GM11168 (cell line): ENCODE results near the gene TEDDM1.

Experiments used
- in situ Hi-C: fragments of 300-500 bp; cut with MboI; formaldehyde crosslinking; loops from one replicate; pipeline ENCODE4 v1.12.0; 2022; ENCODE audit warnings: low sequenced_read_pairs; ENCODE audit not compliant: unreplicated experiment

The TEDDM1 gene

GRCh38 chr1:182408435-182409075 is 8.1 kb upstream of the TEDDM1 start:
- in situ Hi-C loops, result no loop called here

DNA sequence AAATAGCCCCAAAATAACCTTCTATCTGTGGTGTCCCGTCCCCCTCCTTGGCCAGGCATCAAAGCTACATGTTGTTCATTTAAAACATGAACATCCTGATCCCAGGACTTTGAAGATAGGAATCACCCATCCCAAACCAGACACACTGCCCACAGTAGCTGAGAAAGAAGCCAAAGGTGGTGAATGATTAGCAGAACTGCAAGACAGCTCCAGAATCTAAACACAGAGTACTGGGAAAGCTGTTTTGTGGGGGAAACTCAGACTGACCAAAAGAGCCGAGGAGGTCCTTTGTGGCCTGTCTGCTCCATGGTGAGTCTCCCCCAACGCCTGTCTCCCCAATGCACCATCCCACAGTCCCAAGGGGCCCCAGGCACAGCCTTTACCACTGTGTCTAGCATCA is 7.3 kb upstream of the TEDDM1 start:
- in situ Hi-C loops, result no loop called here

DNA sequence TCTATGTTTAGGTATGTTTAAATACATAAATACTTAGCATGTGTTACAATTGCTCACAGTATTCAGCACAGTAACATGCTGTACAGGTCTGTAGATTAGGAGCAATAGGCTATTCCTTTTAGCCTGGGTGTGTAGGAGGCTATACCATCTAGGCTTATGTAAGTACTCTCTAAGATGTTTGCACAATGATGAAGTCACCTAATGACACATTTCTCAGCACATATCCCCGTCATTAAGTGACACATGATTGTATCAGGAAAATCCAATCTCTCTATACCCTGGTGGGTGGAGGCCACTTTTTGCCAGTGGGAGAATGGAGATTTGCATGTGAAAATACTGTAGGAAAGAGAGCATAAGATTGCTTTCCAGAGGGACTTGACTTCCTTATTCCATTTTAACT is 5.5 kb upstream of the TEDDM1 start:
- in situ Hi-C loops, result no loop called here

DNA sequence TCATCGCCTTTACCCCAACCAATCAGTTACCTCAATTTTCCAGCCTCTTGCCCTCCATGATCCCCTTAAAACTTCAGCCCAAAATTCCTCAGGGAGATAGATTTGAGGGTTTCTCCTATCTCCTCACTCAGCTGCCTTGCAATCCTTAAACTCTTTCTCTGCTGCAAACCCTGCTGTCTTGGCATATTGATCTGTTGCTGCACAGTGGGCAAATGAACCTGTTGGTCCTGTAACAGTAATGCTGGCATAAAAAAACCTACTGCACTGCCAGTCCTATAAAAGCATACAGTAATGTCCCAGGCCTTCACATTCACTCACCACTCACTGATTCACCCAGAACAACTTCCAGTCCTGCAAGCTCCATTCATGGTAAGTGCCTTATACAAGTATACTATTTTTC is 5.1 kb upstream of the TEDDM1 start:
- in situ Hi-C loops, result no loop called here

DNA sequence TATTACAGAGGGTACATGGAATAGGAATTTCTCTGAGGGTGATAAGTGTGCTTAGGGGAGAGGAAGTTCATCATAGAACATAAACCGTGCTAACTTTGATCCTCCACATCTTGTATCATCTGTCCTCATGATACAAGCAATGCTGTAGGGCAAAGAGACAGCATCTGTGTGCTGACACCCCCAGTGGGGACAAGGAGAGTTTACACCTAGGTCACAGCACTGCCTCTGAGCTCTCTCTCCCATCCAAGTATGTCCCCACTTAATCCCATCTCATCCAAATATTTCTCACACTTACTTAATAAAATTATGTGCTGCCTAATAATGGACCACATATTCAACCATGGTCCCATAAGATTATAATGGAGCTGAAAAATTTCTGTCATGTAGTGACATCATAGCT is 4.3 kb upstream of the TEDDM1 start:
- in situ Hi-C loops, result no loop called here

DNA sequence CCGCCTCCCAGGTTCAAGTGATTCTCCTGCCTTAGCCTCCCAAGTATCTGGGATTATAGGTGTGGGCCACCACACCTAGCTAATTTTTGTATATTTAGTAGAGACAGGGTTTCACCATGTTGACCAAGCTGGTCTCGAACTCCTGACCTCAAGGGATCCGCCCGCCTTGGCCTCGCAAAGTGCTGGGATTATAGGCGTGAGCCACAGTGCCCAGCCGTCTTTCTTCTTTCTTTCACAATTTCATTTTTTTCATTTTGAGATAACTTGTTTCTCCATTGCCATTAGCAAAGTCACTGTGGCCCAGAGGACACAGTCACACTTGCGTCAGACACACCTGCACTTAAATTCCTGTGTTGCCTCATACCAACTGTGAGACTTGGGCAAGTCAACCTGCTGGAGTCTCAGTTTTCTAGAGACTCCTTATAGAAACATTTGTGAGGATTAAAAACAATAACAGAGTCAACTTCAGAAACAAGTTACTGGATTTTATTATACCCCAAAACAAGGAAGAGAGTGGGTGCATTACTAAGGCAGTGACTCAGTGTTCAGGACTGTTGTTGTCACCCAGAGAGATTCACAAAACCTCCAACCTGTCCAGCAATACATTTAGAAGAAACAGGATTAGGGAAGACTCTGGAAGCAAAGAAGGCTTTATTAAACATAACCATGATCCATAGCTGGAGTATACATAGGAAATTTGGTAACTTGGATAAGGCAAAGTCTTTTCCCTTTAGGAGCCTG is 2.6 kb downstream of the TEDDM1 start:
- in situ Hi-C loops, result loop anchor here (5.0 kb wide), 1 partner anchor 256 kb away; no protein-coding TSS in a partner anchor

- in situ Hi-C loops, result loop anchor here (5.0 kb wide), 1 partner anchor 254 kb away; no protein-coding TSS in a partner anchor
These were observed 4.6 kb downstream of the TEDDM1 start for GRCh38 chr1:182395906-182396305.

DNA sequence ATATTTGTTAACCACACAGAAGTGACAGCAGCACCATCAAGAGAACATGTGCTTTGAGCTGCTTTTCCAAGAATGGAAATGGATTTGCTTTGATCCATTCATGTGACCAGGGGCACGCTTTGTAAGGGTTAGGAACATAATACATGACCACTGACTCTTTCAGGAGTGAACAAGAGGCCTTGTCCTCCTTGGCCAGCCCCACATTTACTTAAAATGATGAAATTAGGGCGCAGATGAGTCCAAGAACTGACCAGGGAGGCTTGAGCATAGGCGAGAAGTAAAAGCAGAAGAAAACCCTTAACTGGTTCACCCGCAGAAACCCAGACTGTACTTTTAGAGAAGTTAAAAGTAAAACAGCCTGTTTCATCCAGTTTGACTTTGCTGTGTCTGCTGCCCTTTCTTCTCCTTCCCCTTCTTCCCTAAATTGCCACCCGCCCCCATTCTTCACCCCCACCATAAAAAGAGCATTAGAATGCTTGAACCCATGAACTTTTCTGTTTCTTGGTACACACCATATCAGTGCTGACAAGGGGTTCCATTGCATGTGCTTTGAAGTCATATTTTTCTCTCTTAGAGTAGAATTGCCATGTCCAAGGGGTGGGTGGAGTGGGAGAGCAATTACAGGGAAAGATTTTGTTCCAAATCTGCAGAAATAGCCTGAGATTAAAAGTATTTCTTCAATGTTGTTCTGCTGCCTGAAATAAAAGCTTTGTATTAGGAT is 6.3 kb downstream of the TEDDM1 start:
- in situ Hi-C loops, result loop anchor here (5.0 kb wide), 1 partner anchor 307 kb away; no protein-coding TSS in a partner anchor

- in situ Hi-C loops, result loop anchor here (5.0 kb wide), 1 partner anchor 305 kb away; no protein-coding TSS in a partner anchor
These were observed 8.1 kb downstream of the TEDDM1 start for GRCh38 chr1:182392050-182393028.

DNA sequence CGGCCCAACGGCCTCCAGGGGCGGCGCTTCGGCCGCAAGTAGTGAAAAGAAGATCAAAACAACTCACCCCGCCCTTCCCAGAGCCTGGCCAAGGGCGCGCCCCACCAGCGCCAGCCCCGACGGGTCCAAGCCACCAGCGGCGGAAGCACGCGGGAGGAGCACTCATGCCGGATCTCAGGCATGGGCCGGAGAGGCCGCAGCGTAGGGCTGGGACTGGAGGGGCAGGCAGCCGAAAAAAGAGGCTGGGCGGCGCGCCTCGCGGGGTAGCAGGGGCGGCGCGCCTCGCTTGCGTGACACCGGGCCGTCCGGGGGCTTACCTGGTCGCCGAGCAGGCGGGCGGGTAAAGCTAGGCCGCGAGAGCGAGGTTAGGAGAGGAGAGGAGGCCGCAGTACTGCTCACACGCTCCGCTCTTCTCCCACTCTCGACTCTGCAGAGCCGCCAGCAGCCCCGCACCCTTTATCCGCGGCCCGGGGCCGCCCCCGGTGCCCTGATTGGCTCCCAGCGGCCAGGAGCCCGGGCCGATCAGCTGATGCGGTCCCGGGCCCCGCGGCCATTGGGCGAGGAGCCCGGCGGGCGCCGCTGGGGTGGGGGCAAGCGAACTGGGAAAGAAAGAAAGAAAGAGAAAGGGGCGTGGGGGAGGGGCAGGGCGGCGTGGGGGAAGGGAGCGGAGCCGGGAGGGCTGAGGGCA is 9.0 kb downstream of the TEDDM1 start, which contains the start of gene GLUL:
Gene GLUL (minus strand): TSS at position 429 of the 688 bp plus-strand sequence. CDS start 3,053 bp downstream, outside the sequence.
- in situ Hi-C loops, result loop anchor here (5.0 kb wide), 1 partner anchor 304 kb away; no protein-coding TSS in a partner anchor

GRCh38 chr1:182391028-182391361 is 9.5 kb downstream of the TEDDM1 start:
- in situ Hi-C loops, result loop anchor here (5.0 kb wide), 1 partner anchor 304 kb away; no protein-coding TSS in a partner anchor

GRCh38 chr1:182389619-182390047 is 10.8 kb downstream of the TEDDM1 start:
- in situ Hi-C loops, result loop anchor here (5.0 kb wide), 1 partner anchor 302 kb away; no protein-coding TSS in a partner anchor

GRCh38 chr1:182388392-182389134 is 11.9 kb downstream of the TEDDM1 start:
- in situ Hi-C loops, result no loop called here

DNA sequence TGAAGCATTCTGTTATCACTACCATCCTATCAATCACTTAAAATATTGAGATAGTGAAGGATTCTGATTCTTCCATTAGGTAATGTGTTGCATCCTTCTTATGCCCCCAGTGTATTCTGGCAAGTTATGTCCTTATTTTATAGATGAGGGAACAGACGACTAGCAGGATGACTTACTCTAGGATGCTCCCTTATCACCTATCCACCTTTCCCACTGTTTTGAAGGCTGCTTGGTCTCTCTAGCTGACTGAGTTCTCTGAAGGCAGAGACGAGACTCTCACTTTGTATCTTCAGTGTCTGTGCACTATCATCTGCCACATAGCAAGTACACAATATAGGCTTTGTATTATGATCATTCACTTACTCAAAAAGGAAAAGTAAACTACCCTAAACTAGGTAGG is 12.9 kb downstream of the TEDDM1 start:
- in situ Hi-C loops, result no loop called here

GRCh38 chr1:182386980-182387379 is 13.5 kb downstream of the TEDDM1 start:
- in situ Hi-C loops, result no loop called here

- in situ Hi-C loops, result no loop called here
These were observed 14.3 kb downstream of the TEDDM1 start for GRCh38 chr1:182385885-182386853.

DNA sequence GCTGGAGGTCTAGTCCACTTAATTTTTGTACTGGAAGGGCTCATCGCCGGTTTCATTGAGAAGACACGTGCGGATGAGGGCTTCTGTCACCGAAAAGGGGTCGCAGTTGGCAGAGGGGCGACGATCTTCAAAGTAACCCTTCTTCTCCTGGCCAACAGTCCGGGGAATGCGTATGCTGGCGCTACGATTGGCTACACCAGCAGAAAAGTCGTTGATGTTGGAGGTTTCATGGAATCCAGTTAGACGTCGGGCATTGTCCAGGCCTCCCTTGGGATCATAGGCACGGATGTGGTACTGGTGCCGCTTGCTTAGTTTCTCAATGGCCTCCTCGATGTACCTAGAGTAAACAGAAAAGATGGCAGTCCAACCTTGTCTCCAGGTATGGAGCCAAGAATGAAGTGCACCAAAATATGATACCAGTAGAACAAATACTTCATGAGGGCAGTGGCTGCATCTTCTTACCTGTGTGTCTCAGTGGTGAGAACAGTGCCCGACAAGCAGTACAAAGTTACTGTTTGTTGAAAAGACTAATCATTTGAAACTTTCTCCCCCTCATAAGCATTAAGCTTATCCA is 16.0 kb downstream of the TEDDM1 start:
- in situ Hi-C loops, result no loop called here
